ENCODE data around the gene KIF18B. TPM values are rescaled to one million over a fixed set of nuclear protein-coding genes. Genes with fewer than 3 reads are reported as not detected.
A peak's percentile ranks its signal among the peaks of the same experiment; 100 is the strongest.

KIF18B gene
- total and polyA plus RNA-seq, 2 of the 13 experiments (the other 11 are each of a cell fraction or from before 2014, with no cell fraction given): 15.2 to 15.3 TPM

DNA sequence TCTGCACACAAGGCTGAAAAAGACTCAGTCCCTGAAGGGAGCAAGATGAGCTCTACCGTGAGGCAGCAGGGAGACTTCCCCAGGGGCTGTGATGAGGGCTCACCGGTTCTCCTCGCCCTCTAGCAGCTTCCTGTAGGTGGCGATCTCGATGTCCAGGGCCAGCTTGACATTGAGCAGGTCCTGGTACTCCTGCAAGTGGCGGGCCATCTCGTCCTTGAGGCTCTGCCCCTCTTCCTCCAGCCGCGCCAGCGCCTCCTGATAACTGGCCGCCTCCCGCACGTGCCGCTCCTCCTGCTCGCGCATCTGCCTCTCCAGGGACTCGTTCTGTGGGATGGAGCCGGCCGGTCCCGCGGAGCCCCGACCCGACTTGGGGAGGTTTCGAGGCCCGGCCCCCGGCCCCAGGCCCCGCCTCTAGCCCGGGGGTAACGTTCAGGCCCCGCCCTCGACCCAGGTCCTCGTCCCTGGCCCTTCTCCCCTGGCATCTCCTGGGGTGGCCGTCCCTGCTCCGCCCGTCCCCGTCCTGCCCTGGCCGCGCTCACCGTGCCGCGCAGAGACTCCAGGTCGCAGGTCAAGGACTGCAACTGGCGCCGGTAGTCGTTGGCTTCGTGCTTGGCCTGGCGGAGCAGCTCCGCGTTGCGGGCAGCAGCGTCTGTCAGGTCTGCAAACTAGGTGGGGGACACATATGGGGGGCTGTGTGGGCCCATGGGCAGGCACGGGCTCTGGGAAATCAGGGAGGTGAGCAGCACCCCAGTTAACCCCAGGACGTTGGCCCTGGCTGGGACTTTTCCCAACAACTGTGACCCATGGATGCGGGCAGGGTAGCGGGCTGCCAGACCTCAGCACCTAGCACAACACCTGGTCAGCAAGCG is 36.2 kb downstream of the KIF18B start (continued):
- TF ChIP-seq, protein P1, sequence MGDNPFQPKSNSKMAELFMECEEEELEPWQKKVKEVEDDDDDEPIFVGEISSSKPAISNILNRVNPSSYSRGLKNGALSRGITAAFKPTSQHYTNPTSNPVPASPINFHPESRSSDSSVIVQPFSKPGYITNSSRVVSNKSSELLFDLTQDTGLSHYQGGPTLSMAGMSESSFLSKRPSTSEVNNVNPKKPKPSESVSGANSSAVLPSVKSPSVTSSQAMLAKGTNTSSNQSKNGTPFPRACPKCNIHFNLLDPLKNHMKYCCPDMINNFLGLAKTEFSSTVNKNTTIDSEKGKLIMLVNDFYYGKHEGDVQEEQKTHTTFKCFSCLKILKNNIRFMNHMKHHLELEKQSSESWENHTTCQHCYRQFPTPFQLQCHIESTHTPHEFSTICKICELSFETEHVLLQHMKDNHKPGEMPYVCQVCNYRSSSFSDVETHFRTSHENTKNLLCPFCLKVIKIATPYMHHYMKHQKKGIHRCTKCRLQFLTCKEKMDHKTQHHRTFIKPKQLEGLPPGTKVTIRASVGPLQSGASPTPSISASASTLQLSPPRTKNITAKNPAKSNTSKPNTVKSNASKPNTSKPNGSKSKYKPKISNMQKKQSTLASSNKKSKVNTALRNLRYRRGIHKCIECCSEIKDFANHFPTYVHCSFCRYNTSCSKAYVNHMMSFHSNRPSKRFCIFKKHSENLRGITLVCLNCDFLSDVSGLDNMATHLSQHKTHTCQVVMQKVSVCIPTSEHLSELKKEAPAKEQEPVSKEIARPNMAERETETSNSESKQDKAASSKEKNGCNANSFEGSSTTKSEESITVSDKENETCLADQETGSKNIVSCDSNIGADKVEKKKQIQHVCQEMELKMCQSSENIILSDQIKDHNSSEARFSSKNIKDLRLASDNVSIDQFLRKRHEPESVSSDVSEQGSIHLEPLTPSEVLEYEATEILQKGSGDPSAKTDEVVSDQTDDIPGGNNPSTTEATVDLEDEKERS (CRISPR knock-in tag; IDR thresholded peaks at IDR 0.05): no peak

DNA sequence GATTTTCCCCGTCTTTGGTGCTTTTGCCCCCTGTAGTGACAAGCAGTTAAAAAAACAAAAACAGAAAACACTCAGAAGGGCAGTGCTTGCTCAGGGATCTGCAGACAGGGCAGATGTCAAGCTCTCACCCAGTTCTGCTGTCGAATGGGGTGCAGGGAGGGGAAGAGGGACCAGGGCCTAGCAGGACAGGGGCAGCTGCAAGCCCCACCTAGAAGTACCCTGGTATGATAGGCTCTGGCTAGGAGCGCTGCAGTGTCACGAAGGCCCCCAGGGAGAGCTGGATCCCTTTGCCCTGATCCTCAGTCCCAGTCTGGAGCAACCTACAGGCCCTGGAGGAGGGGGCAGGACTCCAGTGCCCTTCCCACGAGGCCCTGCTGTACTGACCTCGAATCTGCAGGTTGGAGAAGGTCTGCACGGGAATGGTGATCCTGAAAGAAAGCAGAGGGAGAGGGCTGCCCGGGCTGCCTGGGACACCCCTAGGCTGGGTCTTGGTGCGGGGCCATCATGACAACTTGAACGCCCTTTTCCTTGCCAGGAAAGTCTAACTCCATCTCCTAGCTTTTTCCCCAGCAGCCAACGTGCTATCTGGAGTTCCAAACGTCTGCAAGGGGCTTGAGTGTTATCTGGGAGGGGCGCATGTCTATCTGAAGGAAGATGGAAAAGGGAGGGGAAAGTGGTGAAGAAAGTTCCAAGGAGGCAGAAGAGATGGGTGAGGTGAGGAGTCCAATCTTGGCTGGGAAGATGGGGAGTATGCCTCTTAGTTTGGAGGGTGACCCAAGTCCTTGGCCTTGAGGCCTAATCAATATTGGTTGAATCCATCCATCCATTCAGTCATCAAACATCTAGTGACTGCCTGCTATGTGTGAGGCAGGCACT is 37.1 kb downstream of the KIF18B start:
- POLR2A ChIA-PET: interaction anchor here (0.7 to 1.3 kb wide), 4 partner anchors 8 to 140 kb away, joined by 3 to 5 read pairs (median 3); partner anchors contain the start of gene EFTUD2
- Histone ChIP-seq H3K4me1 (ENCODE audit: insufficient read depth, low read length) (peaks cover 69% of the 10 kb centered on the region), H3K36me3 (replicated peaks in 1 of 2; ENCODE audit: control insufficient read depth in 1 of 2, insufficient read depth in 2 of 2, low read length in 2 of 2) (no peaks in the 10 kb centered on the region), H3K4me2 (ENCODE audit: low read depth, low read length) (peak overlapping the region; percentile 76; the same call in 1 of the 2 replicates), H3K27ac (ENCODE audit: extremely low read length, insufficient read depth, low read length) (no peak overlapping the region), H3K4me3 (replicated peaks in 1 of 3; ENCODE audit: insufficient read depth in 1 of 3, low read depth in 2 of 3, low read length in 3 of 3) (peak overlapping the region in 1 of 3 experiments; percentile 63; a peak in 1 of 6 replicates), H3K9me3 (ENCODE audit: low read length) (no peaks in the 10 kb centered on the region), H3K9ac (ENCODE audit: insufficient read depth, low read depth, low read length) (no peak overlapping the region), H4K20me1 (ENCODE audit: insufficient read depth, low read length) (no peaks in the 10 kb centered on the region; the same call in 1 of the 2 replicates), H2AFZ (ENCODE audit: low read length) (no peak overlapping the region), H3K27me3 (ENCODE audit: control insufficient read depth in 1 of 2, insufficient read depth in 2 of 2, low read length in 2 of 2) (peaks cover 10 to 56% of the 10 kb centered on the region in 2 experiments; a peak in 4 of 5 replicates), H3K79me2 (ENCODE audit: insufficient read depth, low read length) (no peaks in the 10 kb centered on the region)
- CTCF ChIA-PET (ENCODE audit: low intra/inter-chr PET ratio, low total read pairs): interaction anchor here (1.1 to 1.5 kb wide), 3 partner anchors 106 to 111 kb away, joined by 3 to 10 read pairs (median 4); no protein-coding TSS in a partner anchor
- no peak for ATAC-seq
- TF ChIP-seq ZNF569 (CRISPR knock-in tag; IDR thresholded peaks at IDR 0.05; ENCODE audit: borderline replicate concordance) (no peak), ZFY (CRISPR knock-in tag; IDR thresholded peaks at IDR 0.05) (peak; percentile 4; the same call in 1 of the 2 replicates), YY1 (IDR thresholded peaks at IDR 0.05; ENCODE audit: insufficient read depth, insufficient replicate concordance, low read depth, low read length) (no peak), MXI1 (IDR thresholded peaks at IDR 0.05; ENCODE audit: borderline replicate concordance, low read depth, low read length) (0 out of 3 replicates have a peak, but pooled peaks have one; percentile 23), ZNF780A (CRISPR knock-in tag; IDR thresholded peaks at IDR 0.05) (no peak), MEF2D (CRISPR knock-in tag; IDR thresholded peaks at IDR 0.05) (no peak), SUZ12 (IDR thresholded peaks at IDR 0.05; ENCODE audit: low read depth, low read length) (no peak), ZC3H13 (CRISPR knock-in tag; IDR thresholded peaks at IDR 0.05) (no peak), CBX2 (IDR thresholded peaks at IDR 0.05; ENCODE audit: low read depth, low read length) (no peak), CBX2 (CRISPR knock-in tag; IDR thresholded peaks at IDR 0.05; ENCODE audit: low read depth) (no peak), ZNF543 (CRISPR knock-in tag; IDR thresholded peaks at IDR 0.05) (no peak), ZMYM4 (CRISPR knock-in tag; IDR thresholded peaks at IDR 0.05) (no peak)
- TF ChIP-seq, protein P2, sequence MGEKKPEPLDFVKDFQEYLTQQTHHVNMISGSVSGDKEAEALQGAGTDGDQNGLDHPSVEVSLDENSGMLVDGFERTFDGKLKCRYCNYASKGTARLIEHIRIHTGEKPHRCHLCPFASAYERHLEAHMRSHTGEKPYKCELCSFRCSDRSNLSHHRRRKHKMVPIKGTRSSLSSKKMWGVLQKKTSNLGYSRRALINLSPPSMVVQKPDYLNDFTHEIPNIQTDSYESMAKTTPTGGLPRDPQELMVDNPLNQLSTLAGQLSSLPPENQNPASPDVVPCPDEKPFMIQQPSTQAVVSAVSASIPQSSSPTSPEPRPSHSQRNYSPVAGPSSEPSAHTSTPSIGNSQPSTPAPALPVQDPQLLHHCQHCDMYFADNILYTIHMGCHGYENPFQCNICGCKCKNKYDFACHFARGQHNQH (CRISPR knock-in tag; IDR thresholded peaks at IDR 0.05): no peak
- intact Hi-C loops (cut with micrococcal nuclease; ENCODE audit: unreplicated experiment) (no loop called here), in situ Hi-C loops (cut with HindIII; ENCODE audit: extremely low pct_ligation_motif_present, low pct_unique_long_range_greater_than_20kb) (no loop called here)
- WGBS (ENCODE audit: low lambda C conversion rate): 50% methylated on average over 13 of the region's 13 CpGs
- DNase-seq (ENCODE audit: low spot score): no peak
- BruUV-seq (replicated peaks): no TSS peak
- FAIRE-seq: no peak
